GM18505 (cell line): ENCODE data around the gene SLC48A1.

Experiments
- ATAC-seq: cut with Tn5 transposase; IDR thresholded peaks from one replicate; pipeline ENCODE4 v1.9.1; 2021; ENCODE audit not compliant: unreplicated experiment
- POLR2A ChIP-seq: IDR thresholded peaks from 4 replicates; pipeline ENCODE4 v1.6.1; 2011; ENCODE audit warnings: borderline replicate concordance; ENCODE audit not compliant: insufficient read depth, insufficient read length; ENCODE audit errors: extremely low read depth

The SLC48A1 gene

DNA sequence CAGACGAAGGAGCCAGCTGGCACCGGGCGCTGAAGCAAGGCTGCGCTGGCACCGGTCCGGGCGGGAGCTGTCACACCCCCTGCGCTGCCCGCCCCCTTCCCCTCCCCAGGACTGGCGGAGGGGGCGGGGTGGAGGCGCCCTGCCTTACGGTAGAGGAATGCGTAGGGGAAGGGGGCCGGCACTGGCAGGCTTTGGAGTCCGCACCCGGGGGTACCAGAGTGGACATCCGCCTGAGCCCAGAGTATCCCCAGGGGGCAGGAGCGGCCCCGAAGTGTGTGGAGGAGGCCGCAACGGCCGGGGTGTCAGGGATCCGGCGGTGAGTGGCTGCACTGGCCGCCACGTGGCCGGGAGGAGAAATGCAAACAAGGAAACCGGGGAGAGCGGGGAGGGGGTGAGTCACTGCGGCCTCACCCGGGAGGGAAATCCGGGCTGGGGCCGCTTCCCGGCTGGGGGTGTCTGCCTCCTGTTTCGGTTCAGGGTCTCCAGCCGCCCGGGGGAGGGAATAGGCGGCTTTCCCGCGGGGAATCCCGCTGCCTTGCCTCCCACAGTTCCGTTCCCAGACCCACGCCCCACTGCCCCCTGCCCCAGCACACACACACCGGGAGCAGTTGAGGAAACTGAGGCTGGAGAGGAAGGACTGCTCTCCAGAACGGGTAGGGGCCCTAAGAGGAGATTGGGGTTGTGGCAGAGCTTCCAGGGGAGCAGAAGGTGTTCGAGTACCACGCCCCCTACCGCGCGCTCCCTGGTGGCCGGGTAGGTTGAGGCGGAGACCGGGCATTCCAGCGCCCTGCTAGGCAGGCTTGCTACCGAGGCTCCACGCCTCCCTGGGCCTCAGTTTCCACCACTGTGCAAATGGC lies 14.0 kb upstream of the SLC48A1 start, which contains the start of gene RAPGEF3:
Gene RAPGEF3 (minus strand): TSS at position 47 of the 857 bp plus-strand sequence. CDS start 324 bp downstream, outside the sequence.
- ATAC-seq: peak; percentile 42
- TF ChIP-seq POLR2A: peak; percentile 29

DNA sequence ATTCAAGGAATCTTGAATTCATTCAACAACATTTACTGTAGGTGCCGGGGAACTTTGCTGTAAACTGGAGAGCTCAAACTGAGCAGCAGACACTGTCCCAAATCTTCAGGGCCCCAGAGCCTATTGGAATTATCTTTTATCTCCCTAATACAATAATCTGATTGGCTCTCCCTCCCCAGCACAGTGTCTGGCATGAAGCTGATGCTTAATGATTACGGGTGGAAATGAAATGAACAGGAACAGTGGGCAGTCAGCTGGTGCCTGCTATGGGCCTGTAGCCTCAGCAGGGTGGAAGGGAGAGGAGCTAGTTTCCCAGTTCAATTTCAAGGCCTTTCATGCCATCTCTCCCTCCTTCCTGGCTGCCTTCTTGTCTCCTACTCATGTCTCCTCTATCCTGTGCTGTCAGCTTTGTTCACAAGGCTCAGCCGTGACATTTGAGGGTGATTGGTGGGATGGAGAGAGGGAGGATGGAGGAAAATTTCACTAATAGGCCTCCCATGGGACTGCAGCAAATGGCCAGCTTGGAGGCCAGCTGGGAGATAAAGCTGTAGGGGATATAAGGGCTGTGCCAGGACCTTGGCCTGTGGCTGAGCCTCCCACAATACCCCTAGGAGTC lies 10.1 kb upstream of the SLC48A1 start:
- TF ChIP-seq POLR2A: no peak
- ATAC-seq: no peak

- ATAC-seq: no peak
- no peak for TF ChIP-seq POLR2A
These were observed 9.3 kb upstream of the SLC48A1 start for GRCh38 chr12:47763481-47764346.

- no peak for TF ChIP-seq POLR2A
- ATAC-seq: no peak
These were observed 6.4 kb upstream of the SLC48A1 start for GRCh38 chr12:47766502-47767215.

- ATAC-seq: no peak
- no peak for TF ChIP-seq POLR2A
These were observed 5.8 kb upstream of the SLC48A1 start for GRCh38 chr12:47767216-47767724.

GRCh38 chr12:47768323-47768811 lies 4.7 kb upstream of the SLC48A1 start:
- no peak for TF ChIP-seq POLR2A
- ATAC-seq: no peak

- no peak for ATAC-seq
- TF ChIP-seq POLR2A: no peak
These were observed 3.6 kb upstream of the SLC48A1 start for GRCh38 chr12:47769234-47770085.

GRCh38 chr12:47770086-47770726 lies 2.8 kb upstream of the SLC48A1 start:
- ATAC-seq: no peak
- no peak for TF ChIP-seq POLR2A

- ATAC-seq: no peak
- no peak for TF ChIP-seq POLR2A
These were observed 1.7 kb upstream of the SLC48A1 start for GRCh38 chr12:47771304-47771703.

DNA sequence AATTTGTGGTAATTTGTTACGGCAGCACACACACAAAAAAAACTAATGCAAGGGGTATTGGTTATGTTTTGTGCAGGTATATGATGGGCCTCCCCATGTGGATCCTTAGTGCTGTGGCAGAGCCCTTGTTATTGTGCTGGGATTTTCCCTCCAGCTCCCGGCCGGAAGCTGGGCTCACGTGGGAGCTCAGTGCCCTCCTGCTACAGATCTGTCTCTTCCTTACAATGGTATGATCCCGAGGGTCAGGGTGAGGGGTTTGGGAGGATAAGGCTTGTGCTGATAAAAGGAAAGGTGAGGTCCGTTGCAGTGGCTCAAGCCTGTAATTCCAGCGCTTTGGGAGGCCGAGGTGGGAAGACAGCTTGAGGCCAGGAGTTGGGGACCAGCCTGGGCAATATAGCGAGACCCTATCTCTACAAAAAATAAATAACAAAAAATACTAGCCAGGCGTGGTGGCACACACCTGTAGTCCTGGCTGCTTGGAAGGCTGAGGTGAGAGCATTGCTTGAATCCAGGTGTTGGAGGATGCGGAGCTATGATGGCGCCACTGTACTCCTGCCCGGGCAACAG lies 861 bp upstream of the SLC48A1 start:
- TF ChIP-seq POLR2A: no peak
- ATAC-seq: no peak

DNA sequence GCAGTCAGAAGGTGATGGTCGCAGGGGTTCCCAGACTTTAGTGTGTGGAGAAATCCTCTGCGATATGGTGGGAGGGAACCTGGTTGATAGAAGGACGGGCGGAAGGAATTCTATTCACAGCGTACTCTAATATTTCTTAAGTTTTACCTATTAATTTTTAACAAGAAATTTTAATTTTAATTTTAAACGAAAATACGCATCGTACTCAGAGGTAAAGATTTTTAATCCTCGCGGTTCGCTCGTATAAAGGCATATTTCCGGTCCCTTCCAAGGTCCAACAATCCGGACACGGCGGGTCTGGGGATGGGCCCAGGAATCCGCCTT lies 338 bp upstream of the SLC48A1 start:
- no peak for ATAC-seq
- no peak for TF ChIP-seq POLR2A
